ENCODE data around the gene PCYT2. TPM values are rescaled to one million over a fixed set of nuclear protein-coding genes. Genes with fewer than 3 reads are reported as not detected.

PCYT2 gene
- total RNA-seq, 4 donors from 2014 or later = 18.4 to 45.8 (median 34.4) TPM

- no peaks in the 10 kb centered on the region for H3K9me3 ChIP-seq
- no peak for ATAC-seq
- H3K4me1 ChIP-seq = peaks cover 0 to 27% (median 10%) of the 10 kb centered on the region in 3 donors
- H3K27me3 ChIP-seq = peaks cover 18% of the 10 kb centered on the region
- TF ChIP-seq POLR2AphosphoS5 (IDR thresholded peaks at IDR 0.05) (no peak), POLR2A (IDR thresholded peaks at IDR 0.05) (no peak), EP300 (IDR thresholded peaks at IDR 0.05) (no peak)
- TF ChIP-seq, protein P1, sequence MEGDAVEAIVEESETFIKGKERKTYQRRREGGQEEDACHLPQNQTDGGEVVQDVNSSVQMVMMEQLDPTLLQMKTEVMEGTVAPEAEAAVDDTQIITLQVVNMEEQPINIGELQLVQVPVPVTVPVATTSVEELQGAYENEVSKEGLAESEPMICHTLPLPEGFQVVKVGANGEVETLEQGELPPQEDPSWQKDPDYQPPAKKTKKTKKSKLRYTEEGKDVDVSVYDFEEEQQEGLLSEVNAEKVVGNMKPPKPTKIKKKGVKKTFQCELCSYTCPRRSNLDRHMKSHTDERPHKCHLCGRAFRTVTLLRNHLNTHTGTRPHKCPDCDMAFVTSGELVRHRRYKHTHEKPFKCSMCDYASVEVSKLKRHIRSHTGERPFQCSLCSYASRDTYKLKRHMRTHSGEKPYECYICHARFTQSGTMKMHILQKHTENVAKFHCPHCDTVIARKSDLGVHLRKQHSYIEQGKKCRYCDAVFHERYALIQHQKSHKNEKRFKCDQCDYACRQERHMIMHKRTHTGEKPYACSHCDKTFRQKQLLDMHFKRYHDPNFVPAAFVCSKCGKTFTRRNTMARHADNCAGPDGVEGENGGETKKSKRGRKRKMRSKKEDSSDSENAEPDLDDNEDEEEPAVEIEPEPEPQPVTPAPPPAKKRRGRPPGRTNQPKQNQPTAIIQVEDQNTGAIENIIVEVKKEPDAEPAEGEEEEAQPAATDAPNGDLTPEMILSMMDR (IDR thresholded peaks at IDR 0.05) = no peak
- H3K27ac ChIP-seq = no peak overlapping the region
- H3K4me3 ChIP-seq = no peak overlapping the region
- 90% methylated on average over 4 of the region's 38 CpGs; no CpG with 5 or more reads in 1 of the 2 donors for WGBS, 2 donors (ENCODE audit: low coverage in 1 of 2)
- H3K36me3 ChIP-seq = no peaks in the 10 kb centered on the region
Observed at GRCh38 chr17:81934850-81935708, 23.9 kb upstream of the PCYT2 start.

DNA sequence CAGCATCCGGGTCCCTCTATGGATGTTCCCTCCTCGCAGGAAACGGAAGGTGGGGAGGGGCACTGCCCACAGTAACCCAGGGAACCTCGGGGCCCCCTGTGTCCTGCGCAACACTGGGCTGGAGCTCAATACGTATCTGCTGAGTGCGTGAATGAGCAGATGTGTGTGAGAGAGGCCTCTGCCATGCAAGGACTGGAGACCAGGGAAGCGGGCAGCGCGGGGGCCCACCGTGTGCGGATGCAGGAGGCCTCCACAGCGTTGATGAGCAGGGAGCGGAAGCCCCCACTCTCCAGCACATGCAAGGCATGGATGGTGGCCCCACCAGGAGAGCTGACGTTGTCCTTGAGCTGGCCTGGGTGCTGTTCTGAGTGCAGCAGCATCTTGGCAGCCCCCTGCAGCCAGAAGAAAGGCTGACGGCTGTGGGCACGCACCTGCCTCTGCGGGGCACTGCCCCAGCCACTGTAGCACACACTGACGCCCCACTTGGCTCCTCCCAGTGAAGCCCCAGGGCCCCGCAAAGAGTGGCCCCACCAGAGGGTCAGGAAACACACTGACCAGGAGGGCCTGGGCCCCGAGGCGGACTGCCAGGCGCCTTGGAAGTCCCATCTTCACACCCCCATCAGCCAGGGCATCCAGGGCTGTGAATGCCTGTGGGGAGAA is 23.0 kb upstream of the PCYT2 start:
- Histone ChIP-seq H3K27me3 (peaks cover 15% of the 10 kb centered on the region), H3K9me3 (no peaks in the 10 kb centered on the region), H3K27ac (no peak overlapping the region), H3K4me3 (no peak overlapping the region), H3K36me3 (no peaks in the 10 kb centered on the region), H3K4me1 (peaks cover 0 to 19% (median 10%) of the 10 kb centered on the region in 3 donors)
- TF ChIP-seq EP300 (IDR thresholded peaks at IDR 0.05) = no peak
- TF ChIP-seq POLR2AphosphoS5 (IDR thresholded peaks at IDR 0.05) = no peak
- TF ChIP-seq, protein P1 (IDR thresholded peaks at IDR 0.05) = no peak
- no peak for TF ChIP-seq POLR2A (IDR thresholded peaks at IDR 0.05)
- 60% methylated on average over 2 of the region's 23 CpGs; no CpG with 5 or more reads in 1 of the 2 donors for WGBS, 2 donors (ENCODE audit: low coverage in 1 of 2)
- ATAC-seq = no peak

DNA sequence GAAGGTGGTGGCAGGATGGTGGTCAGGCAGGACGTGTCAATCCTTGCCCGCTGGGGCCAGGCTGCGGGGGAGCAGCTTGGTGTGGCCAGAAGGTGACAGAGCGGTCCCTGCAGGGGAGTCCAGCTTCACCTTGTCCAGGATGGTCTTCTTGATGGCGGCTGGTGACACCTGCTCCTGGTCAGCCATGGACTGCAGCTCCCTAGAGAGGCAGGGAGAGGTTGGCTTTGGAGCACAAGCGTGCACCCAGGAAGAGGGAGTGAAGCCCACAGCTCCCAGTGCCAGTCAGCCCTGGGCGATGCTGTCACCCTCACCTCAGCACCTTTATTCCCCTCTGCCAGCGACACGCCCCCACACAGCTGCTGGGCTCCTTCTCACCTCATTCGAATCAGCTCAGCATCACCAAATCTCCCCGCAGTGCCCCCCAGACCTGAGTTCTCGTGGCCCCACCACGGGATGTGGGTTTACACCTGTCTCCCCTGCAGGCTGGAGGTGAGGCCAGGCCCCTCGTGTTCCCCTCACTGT is 22.0 kb upstream of the PCYT2 start:
- Histone ChIP-seq H3K4me3 (no peak overlapping the region), H3K27ac (no peak overlapping the region), H3K36me3 (no peaks in the 10 kb centered on the region), H3K9me3 (no peaks in the 10 kb centered on the region), H3K4me1 (peaks cover 0 to 28% (median 16%) of the 10 kb centered on the region in 3 donors), H3K27me3 (peaks cover 25% of the 10 kb centered on the region)
- ATAC-seq = no peak
- 83% methylated on average over 6 of the region's 14 CpGs; no CpG with 5 or more reads in 1 of the 2 donors for WGBS, 2 donors (ENCODE audit: low coverage in 1 of 2)
- TF ChIP-seq POLR2A (IDR thresholded peaks at IDR 0.05) (no peak), EP300 (IDR thresholded peaks at IDR 0.05) (no peak), POLR2AphosphoS5 (IDR thresholded peaks at IDR 0.05) (no peak)
- TF ChIP-seq, protein P1 (IDR thresholded peaks at IDR 0.05) = no peak

DNA sequence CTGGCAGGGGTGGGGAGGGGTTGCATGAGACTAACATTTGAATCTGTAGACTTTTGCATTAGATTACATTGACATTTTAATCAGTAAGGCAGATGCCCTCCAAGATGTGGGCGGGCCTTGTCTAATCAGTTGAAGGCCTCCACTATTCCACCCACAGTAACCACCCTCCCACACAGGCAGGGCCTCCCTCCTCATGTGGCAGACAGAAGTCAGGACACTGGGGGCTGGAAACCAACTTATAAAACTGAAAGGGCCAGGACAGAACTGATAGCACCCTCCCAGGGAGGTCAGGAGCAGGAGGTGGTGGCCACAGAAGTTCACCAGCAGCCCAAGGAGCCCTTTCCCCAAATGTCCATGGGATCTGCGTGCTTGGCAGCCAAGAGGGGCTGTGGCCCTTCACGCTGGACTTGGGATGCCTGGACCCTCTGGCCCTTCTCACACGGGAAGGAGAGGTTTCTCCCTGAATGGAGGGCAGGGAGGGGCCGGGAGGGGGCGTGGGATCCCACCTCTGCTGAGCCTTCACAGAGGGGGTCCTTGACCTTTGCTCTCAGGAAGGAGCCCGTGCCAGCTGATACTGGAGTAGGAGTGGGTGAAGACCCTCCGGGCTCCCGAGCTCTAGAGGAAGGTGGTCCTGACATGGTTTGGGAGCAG is 21.3 kb upstream of the PCYT2 start:
- Histone ChIP-seq H3K9me3 (no peaks in the 10 kb centered on the region), H3K4me1 (peaks cover 0 to 27% (median 16%) of the 10 kb centered on the region in 3 donors), H3K27ac (no peak overlapping the region), H3K27me3 (peaks cover 27% of the 10 kb centered on the region), H3K36me3 (no peaks in the 10 kb centered on the region), H3K4me3 (no peak overlapping the region)
- WGBS, 2 donors (ENCODE audit: low coverage in 1 of 2) = no CpG with 5 or more reads among the region's 9 CpGs
- no peak for TF ChIP-seq POLR2A (IDR thresholded peaks at IDR 0.05)
- TF ChIP-seq, protein P1 (IDR thresholded peaks at IDR 0.05) = no peak
- TF ChIP-seq POLR2AphosphoS5 (IDR thresholded peaks at IDR 0.05) = no peak
- no peak for TF ChIP-seq EP300 (IDR thresholded peaks at IDR 0.05)
- ATAC-seq = no peak
